Activated CD8-positive, alpha-beta T cell treated with anti-CD3 and anti-CD28 coated beads for 36 hours (primary cell): ENCODE data around the gene LRRC71. TPM values are rescaled to one million over a fixed set of nuclear protein-coding genes. Genes with fewer than 3 reads are reported as not detected.

Experiments
- ATAC-seq: fragments of 200-7000 bp; cut with Tn5 transposase; one replicate; pipeline ENCODE4 v1.10.0; 2021; ENCODE audit warnings: mild to moderate bottlenecking, moderate library complexity
- CTCF ChIA-PET: fragments of 350-600 bp; sonication (Branson Sonifier 250); formaldehyde crosslinking; loops from one replicate; lab custom pipeline; 2021; ENCODE audit warnings: antibody characterized with exemption; lab: Charles Lee
- POLR2A ChIA-PET: fragments of 350-600 bp; sonication (Branson Sonifier 250); formaldehyde crosslinking; loops from one replicate; lab custom pipeline; 2021; ENCODE audit warnings: antibody characterized with exemption; lab: Charles Lee
- DNase-seq: peaks from one replicate; pipeline ENCODE4 v3.0.0-alpha.2; 2020
- H3K27ac Mint-ChIP-seq: one replicate; pipeline ENCODE4 v1.8.0; 2021; ENCODE audit warnings: mild to moderate bottlenecking, mixed read lengths
- H3K27me3 Mint-ChIP-seq: one replicate; pipeline ENCODE4 v1.8.0; 2021; ENCODE audit warnings: mixed read lengths
- H3K36me3 Mint-ChIP-seq: one replicate; pipeline ENCODE4 v1.8.0; 2021; ENCODE audit warnings: low read depth, mixed read lengths
- H3K4me1 Mint-ChIP-seq: one replicate; pipeline ENCODE4 v1.8.0; 2021; ENCODE audit warnings: low read depth, mixed read lengths
- H3K4me3 Mint-ChIP-seq: one replicate; pipeline ENCODE4 v1.8.0; 2021; ENCODE audit warnings: mild to moderate bottlenecking, moderate library complexity, mixed read lengths
- H3K9me3 Mint-ChIP-seq: one replicate; pipeline ENCODE4 v1.8.0; 2021; ENCODE audit warnings: mixed read lengths
- intact Hi-C: fragments of 100-400 bp; cut with micrococcal nuclease; formaldehyde crosslinking; loops from one replicate; pipeline ENCODE4 v1.10.0; 2022
- total RNA-seq, 2 experiments: library from RNA; stranded (reverse); gene quantifications; one replicate each; pipeline ENCODE4 v1.2.3, GENCODE V29; 2021
- TF ChIP-seq, protein P1 (sequence below): fragments of 200-600 bp; IDR thresholded peaks from one replicate; pipeline ENCODE4 v1.8.0; 2022; ENCODE audit warnings: antibody characterized with exemption, mild to moderate bottlenecking

Gene LRRC71
- total RNA-seq, 2 experiments from 2014 or later = not detected

DNA sequence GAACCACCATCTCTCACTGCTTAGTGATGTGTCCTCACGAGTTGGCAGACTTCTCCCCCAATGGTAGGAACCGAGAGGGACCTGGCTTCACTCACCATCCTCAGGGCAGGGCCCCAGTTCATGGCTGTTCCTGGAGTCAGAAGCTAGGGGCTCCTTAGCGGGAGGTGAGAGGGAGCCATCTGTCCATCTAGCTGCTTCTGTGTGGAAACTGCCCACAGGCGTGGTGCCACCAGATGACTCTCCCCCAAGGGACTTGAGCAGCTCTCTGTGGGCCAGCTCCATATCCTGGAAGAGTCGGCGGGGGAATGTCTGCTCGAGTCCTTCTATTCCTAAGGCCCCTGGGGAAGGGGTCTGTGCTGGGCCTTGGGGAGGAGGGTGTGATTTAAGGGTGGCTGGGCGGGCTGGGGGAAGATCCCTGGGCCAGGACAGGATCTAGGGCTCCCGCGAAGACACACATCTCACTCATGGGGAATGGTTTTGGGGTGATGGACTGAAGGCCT lies 16.3 kb downstream of the LRRC71 start:
- TF ChIP-seq, protein P1, sequence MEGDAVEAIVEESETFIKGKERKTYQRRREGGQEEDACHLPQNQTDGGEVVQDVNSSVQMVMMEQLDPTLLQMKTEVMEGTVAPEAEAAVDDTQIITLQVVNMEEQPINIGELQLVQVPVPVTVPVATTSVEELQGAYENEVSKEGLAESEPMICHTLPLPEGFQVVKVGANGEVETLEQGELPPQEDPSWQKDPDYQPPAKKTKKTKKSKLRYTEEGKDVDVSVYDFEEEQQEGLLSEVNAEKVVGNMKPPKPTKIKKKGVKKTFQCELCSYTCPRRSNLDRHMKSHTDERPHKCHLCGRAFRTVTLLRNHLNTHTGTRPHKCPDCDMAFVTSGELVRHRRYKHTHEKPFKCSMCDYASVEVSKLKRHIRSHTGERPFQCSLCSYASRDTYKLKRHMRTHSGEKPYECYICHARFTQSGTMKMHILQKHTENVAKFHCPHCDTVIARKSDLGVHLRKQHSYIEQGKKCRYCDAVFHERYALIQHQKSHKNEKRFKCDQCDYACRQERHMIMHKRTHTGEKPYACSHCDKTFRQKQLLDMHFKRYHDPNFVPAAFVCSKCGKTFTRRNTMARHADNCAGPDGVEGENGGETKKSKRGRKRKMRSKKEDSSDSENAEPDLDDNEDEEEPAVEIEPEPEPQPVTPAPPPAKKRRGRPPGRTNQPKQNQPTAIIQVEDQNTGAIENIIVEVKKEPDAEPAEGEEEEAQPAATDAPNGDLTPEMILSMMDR = no peak
- POLR2A ChIA-PET = no interaction called here
- intact Hi-C loops = no loop called here
- Mint-ChIP-seq H3K36me3 (no peaks in the 10 kb centered on the region), H3K4me3 (no peak overlapping the region), H3K27ac (no peak overlapping the region), H3K4me1 (no peaks in the 10 kb centered on the region), H3K9me3 (no peaks in the 10 kb centered on the region), H3K27me3 (no peaks in the 10 kb centered on the region)
- CTCF ChIA-PET = interaction anchor here (0.7 to 1.3 kb wide), 4 partner anchors 9 to 98 kb away, joined by 3 to 7 read pairs (median 3); no protein-coding TSS in a partner anchor
- ATAC-seq (no peak), DNase-seq (no peak)

DNA sequence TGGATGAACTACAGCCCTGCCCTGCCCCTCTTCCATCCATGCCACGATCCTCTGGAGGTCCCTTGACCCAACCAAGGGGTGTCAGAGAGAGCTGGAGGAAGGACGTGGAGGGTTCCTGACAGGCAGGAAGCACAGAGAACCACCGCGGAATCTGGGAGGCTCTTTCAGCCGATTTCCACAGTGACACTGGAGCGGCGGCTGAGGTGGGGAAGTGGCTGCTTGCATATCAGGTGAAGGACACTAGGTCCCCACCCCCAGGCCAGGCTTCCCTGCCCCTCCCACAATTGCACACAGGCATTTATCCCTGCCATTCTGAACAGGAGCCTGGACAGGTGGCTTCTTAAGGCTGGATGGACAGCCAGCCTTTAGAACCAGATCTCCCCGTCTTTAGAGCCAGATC lies 17.5 kb downstream of the LRRC71 start:
- ATAC-seq (no peak), DNase-seq (no peak)
- Mint-ChIP-seq H3K36me3 (no peaks in the 10 kb centered on the region), H3K4me3 (no peak overlapping the region), H3K27ac (no peak overlapping the region), H3K4me1 (no peaks in the 10 kb centered on the region), H3K27me3 (no peaks in the 10 kb centered on the region), H3K9me3 (no peaks in the 10 kb centered on the region)
- TF ChIP-seq, protein P1 = no peak
- intact Hi-C loops = no loop called here
- POLR2A ChIA-PET = interaction anchor here (0.7 kb wide), 1 partner anchor 77 kb away, joined by 3 read pairs; no protein-coding TSS in a partner anchor
- CTCF ChIA-PET = interaction anchor here (0.6 to 1.3 kb wide), 4 partner anchors 9 to 136 kb away, joined by 3 to 7 read pairs (median 3); no protein-coding TSS in a partner anchor

DNA sequence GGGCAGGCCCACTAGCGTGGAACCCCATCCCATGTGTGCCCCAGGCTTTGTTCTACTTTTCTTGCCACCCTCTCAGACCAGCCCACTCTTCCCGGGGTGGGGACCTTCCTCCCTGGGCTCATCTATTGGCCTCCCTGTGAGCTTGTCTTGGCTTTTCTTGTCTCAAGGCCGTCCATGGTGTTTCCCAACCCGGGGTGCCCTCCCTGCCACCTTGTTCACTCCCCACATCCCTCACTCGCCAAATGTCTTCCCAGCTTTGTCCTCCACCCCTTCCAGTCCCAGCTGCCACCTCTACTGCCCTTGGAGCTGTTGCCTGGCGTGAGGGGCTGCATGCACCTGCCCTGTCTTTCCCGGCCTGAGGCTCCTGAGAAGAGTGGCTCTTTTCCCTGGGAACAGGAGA lies 18.4 kb downstream of the LRRC71 start:
- Mint-ChIP-seq H3K27me3 (no peaks in the 10 kb centered on the region), H3K36me3 (no peaks in the 10 kb centered on the region), H3K9me3 (no peaks in the 10 kb centered on the region), H3K4me3 (no peak overlapping the region), H3K4me1 (no peaks in the 10 kb centered on the region), H3K27ac (no peak overlapping the region)
- TF ChIP-seq, protein P1 = no peak
- DNase-seq (no peak), ATAC-seq (no peak)
- intact Hi-C loops = no loop called here
- ChIA-PET CTCF (interaction anchor here (1.1 kb wide), 1 partner anchor 135 kb away, joined by 3 read pairs; no protein-coding TSS in a partner anchor), POLR2A (no interaction called here)

DNA sequence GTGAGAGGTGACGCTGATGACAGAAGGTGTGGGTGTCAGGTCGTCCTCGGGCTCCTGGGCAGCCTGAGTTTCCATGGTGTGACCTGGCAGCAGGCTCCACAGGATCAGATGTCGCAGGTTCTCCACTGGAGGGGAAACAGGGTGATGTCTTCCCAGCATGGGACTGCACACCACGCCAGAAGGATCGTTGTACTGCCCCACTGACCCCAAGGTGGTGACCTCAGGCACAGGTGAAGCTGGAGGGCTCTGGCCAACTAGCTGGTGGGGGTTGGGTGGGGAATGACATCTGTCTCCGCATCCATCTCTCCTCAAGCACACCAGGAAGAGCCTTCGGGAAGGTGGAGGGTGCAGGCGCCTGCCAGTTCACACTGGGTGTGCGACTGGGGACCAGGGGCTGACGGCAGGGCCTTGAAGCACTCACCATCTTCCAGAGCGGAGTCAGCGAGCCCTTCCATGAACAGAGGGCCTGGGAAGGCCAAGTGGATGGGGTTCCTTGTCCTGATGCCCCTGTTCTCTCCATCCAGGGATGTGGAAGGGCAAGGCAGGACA lies 19.4 kb downstream of the LRRC71 start:
- no peak for DNase-seq
- Mint-ChIP-seq H3K36me3 (no peaks in the 10 kb centered on the region), H3K27ac (no peak overlapping the region), H3K9me3 (no peaks in the 10 kb centered on the region), H3K4me3 (no peak overlapping the region), H3K4me1 (no peaks in the 10 kb centered on the region), H3K27me3 (no peaks in the 10 kb centered on the region)
- intact Hi-C loops = no loop called here
- POLR2A ChIA-PET = interaction anchor here (1.2 kb wide), 1 partner anchor 13 kb away, joined by 4 read pairs; no protein-coding TSS in a partner anchor
- CTCF ChIA-PET = no interaction called here
- no peak for ATAC-seq
- TF ChIP-seq, protein P1 = no peak

DNA sequence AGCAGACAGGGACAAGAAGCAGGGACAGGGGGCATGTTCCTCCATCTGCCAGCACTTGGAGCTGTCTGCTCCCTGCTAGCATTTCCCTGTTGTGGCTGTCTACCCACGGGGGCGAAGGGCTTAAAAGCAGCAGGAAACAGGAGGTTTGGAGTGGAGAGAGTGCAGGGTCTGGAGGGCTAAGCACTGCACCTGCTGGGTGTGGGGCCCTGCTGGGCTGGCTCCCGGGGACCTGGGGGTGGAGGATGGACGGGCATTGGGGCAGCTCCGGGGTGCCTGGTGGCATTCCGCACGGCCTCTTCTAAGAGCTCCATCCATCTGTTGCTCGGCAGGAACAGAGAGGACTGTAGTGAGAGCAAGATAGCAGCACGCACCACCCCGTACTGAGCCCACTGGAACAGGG lies 21.2 kb downstream of the LRRC71 start:
- Mint-ChIP-seq H3K27ac (no peak overlapping the region), H3K36me3 (no peaks in the 10 kb centered on the region), H3K9me3 (no peaks in the 10 kb centered on the region), H3K4me3 (no peak overlapping the region), H3K4me1 (no peaks in the 10 kb centered on the region), H3K27me3 (no peaks in the 10 kb centered on the region)
- ATAC-seq (no peak), DNase-seq (no peak)
- ChIA-PET POLR2A (no interaction called here), CTCF (no interaction called here)
- intact Hi-C loops = no loop called here
- TF ChIP-seq, protein P1 = no peak
